IMR-90 (cell line): ENCODE results near the gene CMTR1. TPM values are rescaled to one million over a fixed set of nuclear protein-coding genes. Genes with fewer than 3 reads are reported as not detected.

Experiments used
- ATAC-seq: fragments of 200-7000 bp; cut with Tn5 transposase; 2 replicates; pipeline ENCODE4 v1.9.1; 2020; ENCODE audit warnings: low read depth, mild to moderate bottlenecking, moderate library complexity
- BruUV-seq: library from RNA; stranded (reverse); fragments of 400-500 nt; replicated peaks from 2 replicates; lab custom pipeline; 2021; lab: Mats Ljungman, UMichigan
- CTCF ChIA-PET: fragments of 300-600 bp; formaldehyde crosslinking; extraction: SDS; loops from one replicate; lab custom pipeline; 2021; ENCODE audit warnings: antibody characterized with exemption; lab: Yijun Ruan, JAX
- POLR2A ChIA-PET: fragments of 300-600 bp; sonication (Branson Sonifier 250); formaldehyde crosslinking; loops from one replicate; lab custom pipeline; 2022; ENCODE audit warnings: antibody characterized with exemption; ENCODE audit not compliant: unreplicated experiment; lab: Charles Lee
- DNase-seq: peaks from one replicate; pipeline ENCODE4 v3.0.0; 2013
- H2AFZ ChIP-seq: replicated peaks from 2 replicates; pipeline ENCODE3; 2013; ENCODE audit warnings: low read length, mild to moderate bottlenecking; ENCODE audit not compliant: poor library complexity
- H2AK5ac ChIP-seq: 2 replicates; pipeline ENCODE4 v1.6.1; 2013; ENCODE audit warnings: low read depth, low read length, inconsistent platforms
- H2AK9ac ChIP-seq: replicated peaks from 2 replicates; pipeline ENCODE3; 2013; ENCODE audit warnings: mild to moderate bottlenecking, low read depth, low read length, moderate library complexity; ENCODE audit not compliant: poor library complexity
- H2BK120ac ChIP-seq: 2 replicates; pipeline ENCODE4 v1.6.1; 2013; ENCODE audit warnings: low read depth, low read length, inconsistent platforms
- H2BK15ac ChIP-seq: 3 replicates; pipeline ENCODE4 v1.6.1; 2013; ENCODE audit warnings: low read depth, low read length, inconsistent platforms
- H2BK20ac ChIP-seq: 2 replicates; pipeline ENCODE4 v1.6.1; 2013; ENCODE audit warnings: low read depth, mild to moderate bottlenecking, inconsistent platforms, low read length, moderate library complexity
- H2BK5ac ChIP-seq: 2 replicates; pipeline ENCODE4 v1.6.1; 2013; ENCODE audit warnings: mild to moderate bottlenecking, low read depth, low read length, inconsistent platforms; ENCODE audit not compliant: poor library complexity, severe bottlenecking
- H3K14ac ChIP-seq: replicated peaks from 2 replicates; pipeline ENCODE4 v1.6.1; 2013; ENCODE audit warnings: low read depth, low read length, inconsistent platforms
- H3K18ac ChIP-seq: 2 replicates; pipeline ENCODE4 v1.6.1; 2013; ENCODE audit warnings: low read depth, low read length, control low read depth
- H3K23ac ChIP-seq: 2 replicates; pipeline ENCODE4 v1.6.1; 2013; ENCODE audit warnings: low read depth, low read length, inconsistent platforms
- H3K27ac ChIP-seq: 2 replicates; pipeline ENCODE4 v1.5.1; 2013; ENCODE audit warnings: mild to moderate bottlenecking, control low read depth, low read length; ENCODE audit not compliant: insufficient read depth
- H3K27me3 ChIP-seq: 2 replicates; pipeline ENCODE4 v1.6.1; 2013; ENCODE audit warnings: low read length; ENCODE audit not compliant: control insufficient read depth, insufficient read depth
- H3K36me3 ChIP-seq: 2 replicates; pipeline ENCODE4 v1.6.1; 2013; ENCODE audit warnings: low read length, mixed read lengths; ENCODE audit not compliant: control insufficient read depth, insufficient read depth
- H3K4ac ChIP-seq: 2 replicates; pipeline ENCODE4 v1.6.1; 2013; ENCODE audit warnings: low read depth, low read length, inconsistent platforms
- H3K4me1 ChIP-seq: 2 replicates; pipeline ENCODE4 v1.6.1; 2013; ENCODE audit warnings: low read length, mixed read lengths; ENCODE audit not compliant: control insufficient read depth, insufficient read depth
- H3K4me2 ChIP-seq: 2 replicates; pipeline ENCODE4 v1.6.1; 2013; ENCODE audit warnings: low read depth, mild to moderate bottlenecking, control low read depth, low read length, moderate library complexity
- H3K4me3 ChIP-seq: 2 replicates; pipeline ENCODE4 v1.5.1; 2013; ENCODE audit warnings: low read depth, mild to moderate bottlenecking, control low read depth, low read length, moderate library complexity; ENCODE audit not compliant: insufficient read depth
- H3K56ac ChIP-seq: 2 replicates; pipeline ENCODE4 v1.6.1; 2013; ENCODE audit warnings: low read length, inconsistent platforms; ENCODE audit not compliant: insufficient read depth; ENCODE audit errors: extremely low read depth
- H3K79me1 ChIP-seq, 2 experiments: 2 replicates each; pipeline ENCODE4 v1.6.1; 2013; ENCODE audit warnings: low read length in 2 of 2, inconsistent platforms in 1 of 2, low read depth in 1 of 2
- H3K9ac ChIP-seq: 2 replicates; pipeline ENCODE4 v1.6.1; 2013; ENCODE audit warnings: low read depth, low read length, control low read depth
- H3K9me1 ChIP-seq: 2 replicates; pipeline ENCODE4 v1.6.1; 2013; ENCODE audit warnings: low read length, inconsistent platforms; ENCODE audit not compliant: insufficient read depth
- H3K9me3 ChIP-seq: 2 replicates; pipeline ENCODE4 v1.6.1; 2013; ENCODE audit warnings: low read length; ENCODE audit not compliant: control insufficient read depth, insufficient read depth
- H4K20me1 ChIP-seq: 2 replicates; pipeline ENCODE4 v1.6.1; 2013; ENCODE audit warnings: low read length, inconsistent platforms; ENCODE audit not compliant: insufficient read depth
- H4K5ac ChIP-seq: 2 replicates; pipeline ENCODE4 v1.6.1; 2013; ENCODE audit warnings: mild to moderate bottlenecking, low read depth, low read length, control low read depth
- H4K8ac ChIP-seq, 2 experiments: 2 replicates each; pipeline ENCODE4 v1.6.1; 2013; ENCODE audit warnings: low read depth in 2 of 2, low read length in 2 of 2, control low read depth in 1 of 2, inconsistent platforms in 1 of 2
- H4K91ac ChIP-seq: 2 replicates; pipeline ENCODE4 v1.6.1; 2013; ENCODE audit warnings: low read depth, low read length, inconsistent platforms; ENCODE audit not compliant: insufficient read depth
- CHD1 ChIP-seq: IDR thresholded peaks from 2 replicates; pipeline ENCODE4 v1.6.1; 2012; ENCODE audit warnings: low read depth, low read length, improper control_type of control experiment
- WGBS, 2 experiments: methylation state at CpG; one replicate each; pipeline versions ENCODE4 v1.1.5 to v1.1.7; 2013; ENCODE audit warnings: missing lambda C conversion rate in 2 of 2; ENCODE audit not compliant: insufficient read length in 1 of 2; ENCODE audit errors: extremely low coverage in 2 of 2; 5-methylcytosine and 5-hydroxymethylcytosine counted together
- dilution Hi-C: fragments of 300-500 bp; cut with HindIII; formaldehyde crosslinking; loops from one replicate; pipeline ENCODE4 v1.14.3; 2018; ENCODE audit warnings: low sequenced_read_pairs; ENCODE audit not compliant: unreplicated experiment
- in situ Hi-C: fragments of 300-500 bp; cut with MboI; formaldehyde crosslinking; loops from 3 replicates; pipeline ENCODE4 v1.14.3; 2019; ENCODE audit warnings: low sequenced_read_pairs, inconsistent platforms, mixed read lengths
- intact Hi-C: fragments of 100-400 bp; cut with micrococcal nuclease; formaldehyde crosslinking; loops from 2 replicates; pipeline ENCODE4 v1.10.0; 2022
- polyA plus RNA-seq, 3 experiments: library from polyadenylated mRNA; depleted of rRNA; stranded (reverse); fragments of >200 nt; gene quantifications; 2 replicates each; pipeline ENCODE4 v1.2.3, GENCODE V29; 2012; ENCODE audit warnings: low replicate concordance in 1 of 3
- total RNA-seq: library from RNA; depleted of rRNA; stranded (reverse); fragments of >200 nt; gene quantifications from 2 replicates; pipeline ENCODE4 v1.2.3, GENCODE V29; 2012

CMTR1 gene
- total and polyA plus RNA-seq, 2 of the 4 experiments (the other 2 are of a cell fraction), result 22.6 to 30.1 TPM

GRCh38 chr6:37454420-37455140 lies 21.6 kb downstream of the CMTR1 start:
- no peak overlapping the region for H3K56ac ChIP-seq
- H3K27ac ChIP-seq, result no peak overlapping the region
- in situ Hi-C loops (no loop called here), dilution Hi-C loops (no loop called here), intact Hi-C loops (no loop called here)
- no peak overlapping the region; the same call in 1 of the 2 replicates for H3K14ac ChIP-seq
- no peak overlapping the region for H2BK120ac ChIP-seq
- peak overlapping the region; percentile 30; the same call in 1 of the 2 replicates for H2AK5ac ChIP-seq
- no CpG with 5 or more reads among the region's 8 CpGs for WGBS, 2 experiments
- no peak overlapping the region for H2BK15ac ChIP-seq
- no peaks in the 10 kb centered on the region for H3K9me3 ChIP-seq
- peaks cover 7% of the 10 kb centered on the region; the same call in 1 of the 2 replicates for H3K9me1 ChIP-seq
- POLR2A ChIA-PET, result interaction anchor here (0.6 kb wide), 1 partner anchor 313 kb away, joined by 6 read pairs; no protein-coding TSS in a partner anchor
- H2BK20ac ChIP-seq, result no peak overlapping the region
- no peaks in the 10 kb centered on the region for H4K20me1 ChIP-seq
- no peak overlapping the region for H3K4me3 ChIP-seq
- H3K4me1 ChIP-seq, result peaks cover 7% of the 10 kb centered on the region
- no peak for ATAC-seq
- no peak overlapping the region for H3K9ac ChIP-seq
- no peak for DNase-seq
- peaks cover 30% of the 10 kb centered on the region for H3K36me3 ChIP-seq
- no peak overlapping the region for H3K4me2 ChIP-seq
- H3K27me3 ChIP-seq, result no peaks in the 10 kb centered on the region
- CTCF ChIA-PET, result no interaction called here
- no peak for TF ChIP-seq CHD1
- H2AK9ac ChIP-seq, result no peak overlapping the region
- peaks cover 6 to 18% of the 10 kb centered on the region in 2 experiments for H3K79me1 ChIP-seq
- no peak overlapping the region for H2BK5ac ChIP-seq
- H3K18ac ChIP-seq, result no peak overlapping the region
- H3K4ac ChIP-seq, result no peak overlapping the region; the same call in 1 of the 2 replicates
- no peak overlapping the region for H2AFZ ChIP-seq
- no peak overlapping the region for H4K5ac ChIP-seq
- H4K91ac ChIP-seq, result no peak overlapping the region; the same call in 1 of the 2 replicates
- no peak overlapping the region for H4K8ac ChIP-seq
- BruUV-seq, result no TSS peak
- no peak overlapping the region for H3K23ac ChIP-seq
